Adipocyte (in vitro differentiated cells): ENCODE data around the gene ARHGAP6.
A peak's percentile ranks its signal among the peaks of the same experiment; 100 is the strongest.

ENCODE experiments used
- DNase-seq: peaks from one replicate; pipeline ENCODE4 v3.0.0-alpha.2; 2015; ENCODE audit warnings: low read depth
- H3K27me3 ChIP-seq: replicated peaks from 2 replicates; pipeline ENCODE4 v1.7.0; 2013; ENCODE audit warnings: mild to moderate bottlenecking, low read length, moderate library complexity; ENCODE audit not compliant: control insufficient read depth, insufficient read depth
- H3K36me3 ChIP-seq: 2 replicates; pipeline ENCODE4 v1.7.0; 2013; ENCODE audit warnings: low read length, mild to moderate bottlenecking, moderate library complexity; ENCODE audit not compliant: control insufficient read depth, insufficient read depth, severe bottlenecking
- H3K4me1 ChIP-seq: 2 replicates; pipeline ENCODE4 v1.7.0; 2013; ENCODE audit warnings: mild to moderate bottlenecking, low read length, moderate library complexity; ENCODE audit not compliant: control insufficient read depth, insufficient read depth
- H3K4me3 ChIP-seq: 2 replicates; pipeline ENCODE4 v1.7.0; 2013; ENCODE audit warnings: mild to moderate bottlenecking, low read length, moderate library complexity
- H3K9ac ChIP-seq: 2 replicates; pipeline ENCODE4 v1.7.0; 2013; ENCODE audit warnings: mild to moderate bottlenecking, low read length, moderate library complexity
- H3K9me3 ChIP-seq: 2 replicates; pipeline ENCODE4 v1.7.0; 2013; ENCODE audit warnings: mild to moderate bottlenecking, low read length, moderate library complexity; ENCODE audit not compliant: control insufficient read depth

Gene ARHGAP6

GRCh38 chrX:11269996-11270395, 395.7 kb downstream of the ARHGAP6 start:
- Histone ChIP-seq H3K36me3 (no peaks in the 10 kb centered on the region), H3K9me3 (no peaks in the 10 kb centered on the region), H3K4me3 (no peak overlapping the region), H3K9ac (no peak overlapping the region), H3K4me1 (peaks cover 30% of the 10 kb centered on the region), H3K27me3 (no peaks in the 10 kb centered on the region)
- DNase-seq: no peak

- Histone ChIP-seq H3K36me3 (no peaks in the 10 kb centered on the region), H3K9ac (no peak overlapping the region), H3K27me3 (no peaks in the 10 kb centered on the region), H3K4me1 (peaks cover 30% of the 10 kb centered on the region), H3K4me3 (no peak overlapping the region), H3K9me3 (no peaks in the 10 kb centered on the region)
- no peak for DNase-seq
Observed at GRCh38 chrX:11269006-11269405, 396.7 kb downstream of the ARHGAP6 start.

GRCh38 chrX:11267425-11267824, 398.3 kb downstream of the ARHGAP6 start:
- Histone ChIP-seq H3K4me3 (no peak overlapping the region), H3K27me3 (no peaks in the 10 kb centered on the region), H3K9ac (no peak overlapping the region), H3K9me3 (no peaks in the 10 kb centered on the region), H3K36me3 (no peaks in the 10 kb centered on the region), H3K4me1 (peaks cover 24% of the 10 kb centered on the region)
- no peak for DNase-seq

- Histone ChIP-seq H3K9me3 (no peaks in the 10 kb centered on the region), H3K36me3 (no peaks in the 10 kb centered on the region), H3K9ac (peak overlapping the region; percentile 49), H3K27me3 (no peaks in the 10 kb centered on the region), H3K4me3 (no peak overlapping the region), H3K4me1 (peaks cover 15% of the 10 kb centered on the region)
- DNase-seq: no peak
Observed at GRCh38 chrX:11266573-11267003, 399.1 kb downstream of the ARHGAP6 start.

- Histone ChIP-seq H3K9me3 (no peaks in the 10 kb centered on the region), H3K9ac (peak overlapping the region; percentile 49), H3K27me3 (no peaks in the 10 kb centered on the region), H3K4me3 (peak overlapping the region; percentile 51), H3K4me1 (peaks cover 12% of the 10 kb centered on the region), H3K36me3 (no peaks in the 10 kb centered on the region)
- no peak for DNase-seq
Observed at GRCh38 chrX:11265352-11265751, 400.4 kb downstream of the ARHGAP6 start.

- no peaks in the 10 kb centered on the region for H3K27me3 ChIP-seq
- no peaks in the 10 kb centered on the region for H3K9me3 ChIP-seq
- H3K4me1 ChIP-seq: peaks cover 12% of the 10 kb centered on the region
- no peak for DNase-seq
- peak overlapping the region; percentile 49 for H3K9ac ChIP-seq
- H3K4me3 ChIP-seq: peak overlapping the region; percentile 51
- no peaks in the 10 kb centered on the region for H3K36me3 ChIP-seq
Observed at GRCh38 chrX:11264925-11265324, 400.8 kb downstream of the ARHGAP6 start.

GRCh38 chrX:11261260-11261659, 404.5 kb downstream of the ARHGAP6 start:
- Histone ChIP-seq H3K27me3 (no peaks in the 10 kb centered on the region), H3K4me1 (peaks cover 10% of the 10 kb centered on the region), H3K4me3 (no peak overlapping the region), H3K36me3 (no peaks in the 10 kb centered on the region), H3K9me3 (no peaks in the 10 kb centered on the region), H3K9ac (no peak overlapping the region)
- peak; percentile 71 for DNase-seq

- H3K9me3 ChIP-seq: no peaks in the 10 kb centered on the region
- no peak overlapping the region for H3K4me3 ChIP-seq
- DNase-seq: no peak
Observed at GRCh38 chrX:11259437-11259836, 406.3 kb downstream of the ARHGAP6 start.

GRCh38 chrX:11257711-11258110, 408.0 kb downstream of the ARHGAP6 start:
- no peak for DNase-seq
- peaks cover 5% of the 10 kb centered on the region for H3K4me1 ChIP-seq
- H3K36me3 ChIP-seq: peaks cover 4% of the 10 kb centered on the region
- no peak overlapping the region for H3K4me3 ChIP-seq
- H3K9ac ChIP-seq: no peak overlapping the region
- no peaks in the 10 kb centered on the region for H3K27me3 ChIP-seq
- H3K9me3 ChIP-seq: no peaks in the 10 kb centered on the region

More at GRCh38 chrX:11259437-11259836, 406.3 kb downstream of the ARHGAP6 start:
- Histone ChIP-seq H3K9ac (no peak overlapping the region), H3K4me1 (peaks cover 5% of the 10 kb centered on the region), H3K36me3 (no peaks in the 10 kb centered on the region), H3K27me3 (no peaks in the 10 kb centered on the region)

GRCh38 chrX:11257290-11257689, 408.4 kb downstream of the ARHGAP6 start:
- Histone ChIP-seq H3K9ac (no peak overlapping the region), H3K9me3 (no peaks in the 10 kb centered on the region), H3K27me3 (no peaks in the 10 kb centered on the region), H3K4me3 (no peak overlapping the region), H3K36me3 (peaks cover 5% of the 10 kb centered on the region), H3K4me1 (peaks cover 5% of the 10 kb centered on the region)
- no peak for DNase-seq

- Histone ChIP-seq H3K4me1 (peaks cover 5% of the 10 kb centered on the region), H3K4me3 (no peak overlapping the region), H3K36me3 (peaks cover 8% of the 10 kb centered on the region), H3K27me3 (no peaks in the 10 kb centered on the region), H3K9ac (no peak overlapping the region), H3K9me3 (no peaks in the 10 kb centered on the region)
- no peak for DNase-seq
Observed at GRCh38 chrX:11254417-11255109, 411.2 kb downstream of the ARHGAP6 start.

- H3K9ac ChIP-seq: no peak overlapping the region
- no peaks in the 10 kb centered on the region for H3K9me3 ChIP-seq
- no peak overlapping the region for H3K4me3 ChIP-seq
- H3K4me1 ChIP-seq: peaks cover 35% of the 10 kb centered on the region
- H3K36me3 ChIP-seq: no peaks in the 10 kb centered on the region
- DNase-seq: peak; percentile 72
- no peaks in the 10 kb centered on the region for H3K27me3 ChIP-seq
Observed at GRCh38 chrX:11244636-11245035, 421.1 kb downstream of the ARHGAP6 start.
